HEK293T (cell line): ENCODE results near the gene EIF5A.

ENCODE experiments used
- CTCF ChIA-PET: fragments of 350-600 bp; formaldehyde crosslinking; extraction: SDS; loops from one replicate; lab custom pipeline; 2021; ENCODE audit warnings: antibody characterized with exemption, inconsistent platforms; lab: Yijun Ruan, JAX
- POLR2A ChIA-PET: fragments of 350-600 bp; formaldehyde crosslinking; extraction: SDS; loops from one replicate; lab custom pipeline; 2020; ENCODE audit warnings: antibody characterized with exemption, inconsistent platforms; lab: Yijun Ruan, JAX
- DNase-seq: peaks from one replicate; pipeline ENCODE4 v3.0.0; 2012; ENCODE audit warnings: mixed read lengths; ENCODE audit errors: extremely low spot score
- ARNT ChIP-seq: fragments of 450-650 bp; IDR thresholded peaks from 2 replicates; pipeline ENCODE4 v1.6.1; 2017; ENCODE audit warnings: mild to moderate bottlenecking
- BHLHE40 ChIP-seq: fragments of 450-650 bp; IDR thresholded peaks from 2 replicates; pipeline ENCODE4 v1.6.1; 2016; ENCODE audit warnings: mild to moderate bottlenecking, moderate library complexity, borderline replicate concordance
- CTBP1 ChIP-seq: fragments of 450-650 bp; IDR thresholded peaks from 2 replicates; pipeline ENCODE4 v1.6.1; 2016; ENCODE audit warnings: borderline replicate concordance
- ELF4 ChIP-seq: fragments of 450-650 bp; IDR thresholded peaks from 2 replicates; pipeline ENCODE4 v1.6.1; 2017; ENCODE audit warnings: antibody characterized with exemption
- FOXA1 ChIP-seq: fragments of 450-650 bp; IDR thresholded peaks from 2 replicates; pipeline ENCODE4 v1.6.1; 2016; ENCODE audit warnings: mild to moderate bottlenecking
- FOXK2 ChIP-seq: fragments of 450-650 bp; IDR thresholded peaks from 2 replicates; pipeline ENCODE4 v1.6.1; 2016; ENCODE audit warnings: mild to moderate bottlenecking
- FOXM1 ChIP-seq: fragments of 450-650 bp; IDR thresholded peaks from 2 replicates; pipeline ENCODE4 v1.6.1; 2017; ENCODE audit warnings: mild to moderate bottlenecking, borderline replicate concordance
- HDGF ChIP-seq: fragments of 450-650 bp; IDR thresholded peaks from 2 replicates; pipeline ENCODE4 v1.6.1; 2017; ENCODE audit warnings: antibody characterized with exemption, borderline replicate concordance
- L3MBTL2 ChIP-seq: fragments of 450-650 bp; conservative IDR thresholded peaks from 2 replicates; pipeline ENCODE4 v1.6.1; 2016; ENCODE audit warnings: mild to moderate bottlenecking
- LEF1 ChIP-seq: fragments of 450-650 bp; IDR thresholded peaks from 2 replicates; pipeline ENCODE4 v1.6.1; 2017; ENCODE audit warnings: mild to moderate bottlenecking, borderline replicate concordance
- NFRKB ChIP-seq: fragments of 450-650 bp; IDR thresholded peaks from 2 replicates; pipeline ENCODE4 v1.6.1; 2016; ENCODE audit warnings: mild to moderate bottlenecking, moderate library complexity
- PKNOX1 ChIP-seq: fragments of 450-650 bp; IDR thresholded peaks from 2 replicates; pipeline ENCODE4 v1.6.1; 2016
- SP1 ChIP-seq: fragments of 450-650 bp; IDR thresholded peaks from 2 replicates; pipeline ENCODE4 v1.6.1; 2017
- SUZ12 ChIP-seq: fragments of 450-650 bp; IDR thresholded peaks from 2 replicates; pipeline ENCODE4 v1.6.1; 2016; ENCODE audit warnings: mild to moderate bottlenecking
- TARDBP ChIP-seq: fragments of 450-650 bp; IDR thresholded peaks from 2 replicates; pipeline ENCODE4 v1.6.1; 2016
- ZNF384 ChIP-seq: fragments of 450-650 bp; IDR thresholded peaks from 2 replicates; pipeline ENCODE4 v1.6.1; 2016

Gene EIF5A

GRCh38 chr17:7296189-7296861 is 11.1 kb upstream of the EIF5A start:
- DNase-seq, result peak; percentile 92
- CTCF ChIA-PET, result interaction anchor here (0.6 to 2.2 kb wide), 12 partner anchors 9 to 251 kb away, joined by 3 to 22 read pairs (median 5); partner anchors contain the start of gene SLC2A4
- TF ChIP-seq LEF1 (no peak), FOXK2 (no peak), ARNT (peak; percentile 7; the same call in 1 of the 2 replicates), L3MBTL2 (peak; percentile 72)
- POLR2A ChIA-PET, result interaction anchor here (0.6 to 2.0 kb wide), 8 partner anchors 13 to 76 kb away, joined by 3 to 12 read pairs (median 4); partner anchors contain the start of genes ACADVL, DLG4, DVL2 and GABARAP

- CTCF ChIA-PET, result interaction anchor here (2.0 kb wide), 1 partner anchor 8 kb away, joined by 9 read pairs; no protein-coding TSS in a partner anchor
Observed at GRCh38 chr17:7304179-7304578, 3.2 kb upstream of the EIF5A start.

GRCh38 chr17:7307686-7308624 is 527 bp downstream of the EIF5A start:
- ChIA-PET CTCF (no interaction called here), POLR2A (interaction anchor here (0.7 to 1.6 kb wide), 5 partner anchors 13 to 253 kb away, joined by 3 to 5 read pairs (median 3); partner anchors contain the start of genes NEURL4 and SLC2A4)
- TF ChIP-seq LEF1, result no peak
- peak; percentile 53 for TF ChIP-seq L3MBTL2
- TF ChIP-seq FOXA1, result no peak
- TF ChIP-seq NFRKB, result no peak
- TF ChIP-seq CTBP1, result no peak
- no peak for TF ChIP-seq ELF4
- DNase-seq, result no peak

More at GRCh38 chr17:7304179-7304578, 3.2 kb upstream of the EIF5A start:
- TF ChIP-seq FOXM1, result no peak
- no peak for TF ChIP-seq ARNT
- no peak for TF ChIP-seq SP1
- TF ChIP-seq L3MBTL2, result no peak
- no peak for TF ChIP-seq LEF1
- no peak for TF ChIP-seq CTBP1
- no peak for TF ChIP-seq ZNF384
- DNase-seq, result no peak
- POLR2A ChIA-PET, result no interaction called here

- ChIA-PET POLR2A (interaction anchor here (0.6 to 1.7 kb wide), 7 partner anchors 12 to 252 kb away, joined by 3 to 9 read pairs (median 3); partner anchors contain the start of genes NEURL4 and SLC2A4), CTCF (no interaction called here)
- TF ChIP-seq ARNT, result no peak
- no peak for TF ChIP-seq PKNOX1
- TF ChIP-seq BHLHE40, result no peak
- TF ChIP-seq ZNF384, result no peak
- TF ChIP-seq ELF4, result no peak
- no peak for TF ChIP-seq L3MBTL2
- no peak for TF ChIP-seq FOXA1
- no peak for TF ChIP-seq TARDBP
- no peak for TF ChIP-seq FOXM1
- no peak for TF ChIP-seq SP1
- no peak for TF ChIP-seq HDGF
- no peak for TF ChIP-seq NFRKB
- no peak for TF ChIP-seq LEF1
- TF ChIP-seq SUZ12, result no peak
- TF ChIP-seq FOXK2, result no peak
- no peak for TF ChIP-seq CTBP1
- peak; percentile 58 for DNase-seq
Observed at GRCh38 chr17:7308625-7309433, 1.4 kb downstream of the EIF5A start.

- TF ChIP-seq L3MBTL2, result no peak
- no peak for TF ChIP-seq PKNOX1
- no peak for TF ChIP-seq ELF4
- no peak for TF ChIP-seq ZNF384
- TF ChIP-seq NFRKB, result no peak
- TF ChIP-seq ARNT, result no peak
- TF ChIP-seq FOXM1, result no peak
- no peak for TF ChIP-seq SUZ12
- no peak for TF ChIP-seq LEF1
- no peak for TF ChIP-seq FOXA1
- no peak for TF ChIP-seq FOXK2
- TF ChIP-seq SP1, result no peak
- CTCF ChIA-PET, result no interaction called here
- DNase-seq, result no peak
- POLR2A ChIA-PET, result interaction anchor here (0.6 to 1.7 kb wide), 3 partner anchors 11 to 28 kb away, joined by 5 to 9 read pairs (median 5); partner anchors contain the start of gene NEURL4
Observed at GRCh38 chr17:7309628-7310027, 2.2 kb downstream of the EIF5A start.
